Measurements from ENCODE around the gene SREBF1.

SREBF1 gene

GRCh38 chr17:17792037-17792550 lies 44.7 kb downstream of the SREBF1 start:
- no peak for DNase-seq

- no peak for DNase-seq
Measured at GRCh38 chr17:17790637-17791464, 45.9 kb downstream of the SREBF1 start.

- DNase-seq = no peak
Measured at GRCh38 chr17:17789828-17790636, 46.8 kb downstream of the SREBF1 start.

- DNase-seq = no peak
Measured at GRCh38 chr17:17789410-17789809, 47.4 kb downstream of the SREBF1 start.

- DNase-seq = no peak
Measured at GRCh38 chr17:17788967-17789366, 47.8 kb downstream of the SREBF1 start.

GRCh38 chr17:17787568-17787967 lies 49.2 kb downstream of the SREBF1 start:
- no peak for DNase-seq

- DNase-seq = no peak
Measured at GRCh38 chr17:17786998-17787397, 49.8 kb downstream of the SREBF1 start.

GRCh38 chr17:17785407-17785806 lies 51.4 kb downstream of the SREBF1 start:
- no peak for DNase-seq

GRCh38 chr17:17784657-17785267 lies 52.0 kb downstream of the SREBF1 start:
- DNase-seq = no peak

GRCh38 chr17:17783825-17784656 lies 52.7 kb downstream of the SREBF1 start:
- peak in 1 of 2 experiments; percentile 15 for DNase-seq

- peak; percentile 47 to 52 for DNase-seq
Measured at GRCh38 chr17:17783116-17783824, 53.5 kb downstream of the SREBF1 start.

GRCh38 chr17:17782523-17783115 lies 54.2 kb downstream of the SREBF1 start:
- no peak for DNase-seq

- DNase-seq = peak; percentile 30 to 45
Measured at GRCh38 chr17:17781591-17782496, 54.9 kb downstream of the SREBF1 start.

GRCh38 chr17:17780922-17781590 lies 55.7 kb downstream of the SREBF1 start:
- no peak for DNase-seq

GRCh38 chr17:17779015-17779611 lies 57.7 kb downstream of the SREBF1 start:
- no peak for DNase-seq

GRCh38 chr17:17778308-17779014 lies 58.3 kb downstream of the SREBF1 start:
- no peak for DNase-seq

- no peak for DNase-seq
Measured at GRCh38 chr17:17776889-17777288, 59.9 kb downstream of the SREBF1 start.
